ENCODE measurements around the gene ATXN1.

ATXN1 gene

DNA sequence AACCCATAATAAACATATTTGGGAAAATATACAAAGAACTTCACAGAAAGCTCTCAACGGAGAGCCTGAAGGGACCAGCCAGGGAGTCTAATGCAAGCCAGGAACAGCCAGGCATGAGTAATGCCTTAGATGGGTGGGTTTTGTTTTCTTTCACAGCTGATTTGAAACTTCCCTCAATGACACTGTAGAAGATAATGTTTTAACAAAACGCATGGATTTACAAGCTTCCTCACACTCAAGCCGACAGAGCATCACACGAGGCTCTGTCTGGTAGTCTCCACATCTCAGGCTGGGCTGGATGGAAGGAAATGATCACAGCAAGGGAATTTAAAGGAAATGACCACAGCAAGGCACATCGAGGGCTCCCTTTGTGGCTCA, 409.0 kb downstream of the ATXN1 start:
- WGBS (ENCODE audit: insufficient coverage, insufficient read length), result no CpG with 5 or more reads among the region's 5 CpGs
- DNase-seq (ENCODE audit: low read depth, low spot score), result no peak
- H3K4me1 ChIP-seq (ENCODE audit: control insufficient read depth, insufficient read depth, low read length), result no peaks in the 10 kb centered on the region

DNA sequence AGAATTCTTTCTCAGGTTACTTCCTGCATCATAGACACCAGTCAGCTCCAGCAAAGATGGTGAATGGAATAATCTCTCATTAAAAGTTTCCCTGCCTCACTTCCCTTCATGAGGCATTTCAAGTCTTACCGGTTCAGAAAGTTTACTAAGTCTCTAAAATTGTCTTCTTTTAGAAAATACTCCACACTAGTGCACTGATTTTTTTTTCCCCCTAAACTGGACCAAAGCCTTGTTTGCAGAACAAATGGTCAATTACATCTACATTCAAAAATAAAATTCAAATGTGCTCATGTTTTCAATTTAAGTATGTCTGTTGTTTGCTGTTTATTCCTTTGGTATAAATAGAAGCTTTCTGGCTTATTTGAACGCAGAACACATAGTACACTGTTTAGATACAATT, 411.7 kb downstream of the ATXN1 start:
- no peak for DNase-seq (ENCODE audit: low read depth, low spot score)
- Histone ChIP-seq H3K27ac (ENCODE audit: low read length) (no peak overlapping the region), H3K27me3 (ENCODE audit: control insufficient read depth, insufficient read depth, low read length) (no peaks in the 10 kb centered on the region), H3K4me3 (ENCODE audit: low read length) (no peak overlapping the region), H3K9me3 (ENCODE audit: control insufficient read depth, insufficient read depth, low read length) (no peaks in the 10 kb centered on the region), H3K4me1 (ENCODE audit: control insufficient read depth, insufficient read depth, low read length) (no peaks in the 10 kb centered on the region), H3K36me3 (ENCODE audit: control insufficient read depth, insufficient read depth, low read length) (no peaks in the 10 kb centered on the region)
- WGBS (ENCODE audit: insufficient coverage, insufficient read length), result no CpG with 5 or more reads among the region's 2 CpGs

More for the DNA sequence above, 409.0 kb downstream of the ATXN1 start:
- Histone ChIP-seq H3K4me3 (ENCODE audit: low read length) (no peak overlapping the region), H3K9me3 (ENCODE audit: control insufficient read depth, insufficient read depth, low read length) (no peaks in the 10 kb centered on the region), H3K36me3 (ENCODE audit: control insufficient read depth, insufficient read depth, low read length) (no peaks in the 10 kb centered on the region), H3K27ac (ENCODE audit: low read length) (no peak overlapping the region), H3K27me3 (ENCODE audit: control insufficient read depth, insufficient read depth, low read length) (no peaks in the 10 kb centered on the region)

DNA sequence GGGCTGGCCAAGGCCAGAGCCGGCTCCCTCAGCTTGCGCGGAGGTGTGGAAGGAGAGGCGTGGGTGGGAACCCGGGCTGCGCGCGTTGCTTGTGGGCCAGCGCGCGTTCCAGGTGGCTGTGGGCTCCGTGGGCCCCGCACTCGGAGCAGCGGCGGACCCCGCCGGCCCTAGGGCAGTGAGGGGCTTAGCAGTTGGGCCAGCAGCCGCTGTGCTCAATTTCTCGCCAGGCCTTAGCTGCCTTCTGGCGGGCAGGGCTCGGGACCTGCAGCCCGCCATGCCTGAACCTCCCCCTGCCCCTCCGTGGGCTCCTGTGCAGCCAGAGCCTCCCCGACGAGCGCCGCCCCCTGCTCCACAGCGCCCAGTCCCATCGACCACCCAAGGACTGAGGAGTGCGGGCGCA, 414.4 kb downstream of the ATXN1 start:
- H3K27ac ChIP-seq (ENCODE audit: low read length), result no peak overlapping the region
- no peak overlapping the region for H3K4me3 ChIP-seq (ENCODE audit: low read length)
- no CpG with 5 or more reads among the region's 32 CpGs for WGBS (ENCODE audit: insufficient coverage, insufficient read length)
- no peaks in the 10 kb centered on the region for H3K4me1 ChIP-seq (ENCODE audit: control insufficient read depth, insufficient read depth, low read length)
- H3K36me3 ChIP-seq (ENCODE audit: control insufficient read depth, insufficient read depth, low read length), result no peaks in the 10 kb centered on the region
- H3K27me3 ChIP-seq (ENCODE audit: control insufficient read depth, insufficient read depth, low read length), result no peaks in the 10 kb centered on the region
- DNase-seq (ENCODE audit: low read depth, low spot score), result no peak
- no peaks in the 10 kb centered on the region for H3K9me3 ChIP-seq (ENCODE audit: control insufficient read depth, insufficient read depth, low read length)

DNA sequence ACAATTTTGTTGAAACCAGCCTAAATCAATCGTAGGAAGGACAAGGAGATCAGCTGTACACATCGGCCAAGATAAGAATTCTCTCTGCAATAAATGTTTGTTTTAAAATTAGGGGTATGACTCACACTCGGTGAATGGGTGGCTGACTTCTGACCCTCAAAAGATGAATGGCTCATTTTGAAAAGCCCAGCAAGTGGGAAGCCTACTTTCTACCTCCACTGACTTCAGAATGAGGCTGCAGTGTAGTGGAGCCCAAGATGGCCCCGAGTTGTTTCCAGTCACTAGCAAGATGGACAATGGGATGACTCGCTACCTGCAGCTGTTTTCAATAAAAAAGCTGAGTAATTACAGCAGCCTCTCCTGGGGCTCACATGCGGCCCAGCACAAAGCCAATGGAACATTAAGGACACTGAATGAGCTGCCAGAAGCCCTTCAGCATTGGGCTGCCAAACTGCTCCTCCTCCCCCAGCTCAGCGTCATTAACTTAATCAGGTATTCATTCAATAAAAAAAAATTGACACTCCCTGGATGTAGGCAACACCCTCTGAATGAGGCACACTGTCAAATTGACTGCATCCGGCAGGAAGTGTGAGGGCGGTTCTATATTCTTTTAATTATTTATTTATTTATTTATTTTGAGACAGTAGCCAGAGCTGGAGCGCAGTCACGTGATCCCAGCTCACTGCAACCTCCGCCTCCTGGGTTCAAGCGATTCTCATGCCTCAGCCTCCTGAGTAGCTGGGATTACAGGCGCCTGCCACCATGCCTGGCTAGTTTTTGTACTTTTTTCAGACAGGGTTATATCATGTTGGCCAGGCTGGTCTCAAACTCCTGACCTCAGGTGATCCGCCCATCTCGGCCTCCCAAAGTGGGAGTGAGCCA, 415.6 kb downstream of the ATXN1 start:
- H3K9me3 ChIP-seq (ENCODE audit: control insufficient read depth, insufficient read depth, low read length), result no peaks in the 10 kb centered on the region
- no CpG with 5 or more reads among the region's 16 CpGs for WGBS (ENCODE audit: insufficient coverage, insufficient read length)
- no peaks in the 10 kb centered on the region for H3K27me3 ChIP-seq (ENCODE audit: control insufficient read depth, insufficient read depth, low read length)
- no peak for DNase-seq (ENCODE audit: low read depth, low spot score)
- no peaks in the 10 kb centered on the region for H3K4me1 ChIP-seq (ENCODE audit: control insufficient read depth, insufficient read depth, low read length)
- H3K4me3 ChIP-seq (ENCODE audit: low read length), result no peak overlapping the region
- no peaks in the 10 kb centered on the region for H3K36me3 ChIP-seq (ENCODE audit: control insufficient read depth, insufficient read depth, low read length)
- H3K27ac ChIP-seq (ENCODE audit: low read length), result no peak overlapping the region

DNA sequence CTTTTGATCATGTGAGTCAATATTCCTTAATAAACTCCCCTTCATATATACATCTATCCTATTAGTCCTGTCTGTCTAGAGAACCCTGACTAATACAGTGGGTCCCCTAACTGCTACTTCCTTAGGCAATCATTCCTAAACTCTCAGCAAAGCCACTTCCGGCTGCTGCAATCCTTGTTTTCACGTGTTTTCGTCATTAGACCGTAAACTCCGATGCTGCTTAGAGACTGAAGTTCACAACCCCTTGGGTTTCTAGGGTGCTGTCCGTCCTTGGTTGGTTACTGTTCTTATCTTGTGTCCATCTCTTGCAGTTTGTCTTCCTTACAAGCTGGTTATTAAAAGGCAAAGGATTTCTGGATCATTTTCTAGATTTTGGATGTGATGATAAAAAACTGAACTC, 416.5 kb downstream of the ATXN1 start:
- no peak for DNase-seq (ENCODE audit: low read depth, low spot score)
- no CpG with 5 or more reads among the region's 6 CpGs for WGBS (ENCODE audit: insufficient coverage, insufficient read length)
- no peaks in the 10 kb centered on the region for H3K36me3 ChIP-seq (ENCODE audit: control insufficient read depth, insufficient read depth, low read length)
- H3K27ac ChIP-seq (ENCODE audit: low read length), result no peak overlapping the region
- H3K4me1 ChIP-seq (ENCODE audit: control insufficient read depth, insufficient read depth, low read length), result no peaks in the 10 kb centered on the region
- no peaks in the 10 kb centered on the region; the same call in 1 of the 2 replicates for H3K9me3 ChIP-seq (ENCODE audit: control insufficient read depth, insufficient read depth, low read length)
- H3K27me3 ChIP-seq (ENCODE audit: control insufficient read depth, insufficient read depth, low read length), result no peaks in the 10 kb centered on the region
- no peak overlapping the region for H3K4me3 ChIP-seq (ENCODE audit: low read length)

DNA sequence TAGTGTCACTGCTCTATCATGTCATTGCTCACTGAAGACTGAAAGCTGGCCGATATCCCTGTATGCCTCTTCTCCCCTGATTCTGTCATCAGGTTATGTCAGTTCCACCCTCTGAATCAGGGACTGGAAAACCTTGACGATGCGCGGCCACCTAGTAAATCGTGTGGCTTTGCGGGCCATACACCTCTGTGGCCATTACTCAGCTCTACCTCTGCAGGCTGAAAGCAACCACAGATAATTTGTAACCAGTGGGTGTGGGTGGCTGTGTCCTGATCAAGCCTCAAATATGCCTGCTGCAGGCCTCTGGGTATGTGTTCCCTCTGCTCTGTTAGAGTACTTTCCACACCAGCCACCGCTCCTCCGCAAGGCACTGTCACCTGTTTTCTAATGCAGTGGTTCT, 417.7 kb downstream of the ATXN1 start:
- no peaks in the 10 kb centered on the region for H3K27me3 ChIP-seq (ENCODE audit: control insufficient read depth, insufficient read depth, low read length)
- no peak for DNase-seq (ENCODE audit: low read depth, low spot score)
- H3K4me1 ChIP-seq (ENCODE audit: control insufficient read depth, insufficient read depth, low read length), result no peaks in the 10 kb centered on the region
- H3K27ac ChIP-seq (ENCODE audit: low read length), result no peak overlapping the region
- no CpG with 5 or more reads among the region's 8 CpGs for WGBS (ENCODE audit: insufficient coverage, insufficient read length)
- H3K4me3 ChIP-seq (ENCODE audit: low read length), result no peak overlapping the region
- H3K36me3 ChIP-seq (ENCODE audit: control insufficient read depth, insufficient read depth, low read length), result no peaks in the 10 kb centered on the region
- H3K9me3 ChIP-seq (ENCODE audit: control insufficient read depth, insufficient read depth, low read length), result no peaks in the 10 kb centered on the region; the same call in 1 of the 2 replicates

DNA sequence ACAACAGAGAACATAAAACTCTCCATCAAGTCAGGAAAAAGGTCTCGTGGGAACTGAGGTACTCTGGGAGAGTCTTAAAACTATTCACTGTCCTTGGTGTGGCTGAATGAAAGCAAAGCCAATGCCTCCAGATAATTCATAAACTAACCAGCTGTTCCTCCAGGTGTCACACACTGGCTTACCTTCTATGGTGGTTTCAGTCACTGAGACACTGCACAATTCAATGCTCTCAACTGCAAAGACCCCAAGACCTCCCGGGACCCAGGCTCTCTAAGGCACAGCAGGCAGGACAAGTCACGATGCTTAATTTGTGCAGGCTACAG, 422.0 kb downstream of the ATXN1 start:
- no CpG with 5 or more reads among the region's 3 CpGs for WGBS (ENCODE audit: insufficient coverage, insufficient read length)
- Histone ChIP-seq H3K27ac (ENCODE audit: low read length) (no peak overlapping the region), H3K27me3 (ENCODE audit: control insufficient read depth, insufficient read depth, low read length) (no peaks in the 10 kb centered on the region), H3K4me3 (ENCODE audit: low read length) (no peak overlapping the region), H3K4me1 (ENCODE audit: control insufficient read depth, insufficient read depth, low read length) (no peaks in the 10 kb centered on the region), H3K9me3 (ENCODE audit: control insufficient read depth, insufficient read depth, low read length) (no peaks in the 10 kb centered on the region; the same call in 1 of the 2 replicates), H3K36me3 (ENCODE audit: control insufficient read depth, insufficient read depth, low read length) (no peaks in the 10 kb centered on the region)
- DNase-seq (ENCODE audit: low read depth, low spot score), result no peak

DNA sequence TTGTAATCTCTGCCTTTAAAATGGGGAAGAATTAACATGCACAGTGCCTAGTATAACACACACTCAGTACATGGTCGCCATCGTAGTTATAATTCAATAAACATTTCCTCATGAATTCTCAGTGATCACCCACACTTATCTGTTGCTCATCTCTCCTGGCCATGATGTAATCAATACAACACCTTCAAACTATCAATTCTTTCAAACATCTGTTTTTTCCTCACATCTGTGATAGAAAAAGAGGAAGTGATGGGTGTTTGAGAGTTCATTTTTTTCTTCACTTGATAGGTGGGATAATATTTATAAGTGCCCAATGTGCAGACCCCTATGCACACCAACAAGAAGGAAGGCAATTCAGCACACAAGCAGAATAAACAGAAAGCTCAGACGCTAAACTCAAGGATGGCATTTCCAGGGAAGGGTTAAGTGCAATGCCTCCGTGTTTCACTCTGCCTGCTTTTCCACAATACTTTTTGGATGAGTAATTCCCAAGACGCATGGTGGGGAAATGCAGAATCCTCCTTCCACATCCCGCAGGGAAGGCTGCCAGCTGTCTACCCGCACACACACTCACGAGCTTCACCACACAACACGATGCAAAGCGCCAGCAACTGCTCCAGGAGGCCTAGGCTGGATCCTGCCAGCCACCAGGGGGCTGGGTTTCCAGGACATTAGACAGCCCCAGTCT, 422.5 kb downstream of the ATXN1 start:
- no peak for DNase-seq (ENCODE audit: low read depth, low spot score)
- no peaks in the 10 kb centered on the region; the same call in 1 of the 2 replicates for H3K9me3 ChIP-seq (ENCODE audit: control insufficient read depth, insufficient read depth, low read length)
- H3K36me3 ChIP-seq (ENCODE audit: control insufficient read depth, insufficient read depth, low read length), result no peaks in the 10 kb centered on the region
- H3K4me1 ChIP-seq (ENCODE audit: control insufficient read depth, insufficient read depth, low read length), result no peaks in the 10 kb centered on the region
- no peaks in the 10 kb centered on the region for H3K27me3 ChIP-seq (ENCODE audit: control insufficient read depth, insufficient read depth, low read length)
- no peak overlapping the region for H3K4me3 ChIP-seq (ENCODE audit: low read length)
- no peak overlapping the region for H3K27ac ChIP-seq (ENCODE audit: low read length)
- no CpG with 5 or more reads among the region's 10 CpGs for WGBS (ENCODE audit: insufficient coverage, insufficient read length)

DNA sequence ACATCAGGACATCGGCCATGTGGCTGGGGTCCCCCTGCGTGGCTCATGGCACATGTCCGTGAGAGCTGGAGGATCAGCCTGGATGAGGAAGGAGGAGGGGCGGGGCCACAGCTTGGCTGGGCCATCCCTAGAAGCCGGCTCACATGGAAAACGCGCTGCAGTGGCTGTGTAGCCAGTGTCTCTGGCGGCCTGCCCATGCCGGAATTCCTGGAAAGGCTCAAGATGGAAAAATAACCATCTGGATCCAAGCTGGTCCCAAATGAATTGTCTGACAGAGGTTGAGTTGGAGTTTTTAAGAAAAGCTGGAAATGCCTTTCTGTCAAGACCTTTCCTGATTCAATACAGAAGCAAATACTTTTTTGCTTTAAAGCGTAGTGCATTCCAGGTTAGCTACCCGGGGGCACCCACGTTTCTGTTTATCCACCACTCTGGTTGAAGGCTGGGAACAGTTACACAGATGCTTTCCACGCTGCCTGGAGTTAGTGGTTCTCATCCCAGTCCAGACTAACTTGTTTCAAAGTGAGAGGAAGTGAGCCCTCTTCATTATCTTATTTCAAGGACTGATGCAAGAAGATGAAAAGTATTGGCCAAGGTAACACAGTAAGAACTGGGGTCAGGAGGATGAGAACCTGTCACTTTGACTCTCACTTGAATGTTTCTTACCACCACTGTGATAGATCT, 423.8 kb downstream of the ATXN1 start:
- H3K4me1 ChIP-seq (ENCODE audit: control insufficient read depth, insufficient read depth, low read length), result no peaks in the 10 kb centered on the region
- H3K27me3 ChIP-seq (ENCODE audit: control insufficient read depth, insufficient read depth, low read length), result no peaks in the 10 kb centered on the region
- H3K27ac ChIP-seq (ENCODE audit: low read length), result no peak overlapping the region
- no CpG with 5 or more reads among the region's 13 CpGs for WGBS (ENCODE audit: insufficient coverage, insufficient read length)
- H3K4me3 ChIP-seq (ENCODE audit: low read length), result no peak overlapping the region
- DNase-seq (ENCODE audit: low read depth, low spot score), result no peak
- H3K36me3 ChIP-seq (ENCODE audit: control insufficient read depth, insufficient read depth, low read length), result no peaks in the 10 kb centered on the region
- no peaks in the 10 kb centered on the region; the same call in 1 of the 2 replicates for H3K9me3 ChIP-seq (ENCODE audit: control insufficient read depth, insufficient read depth, low read length)

DNA sequence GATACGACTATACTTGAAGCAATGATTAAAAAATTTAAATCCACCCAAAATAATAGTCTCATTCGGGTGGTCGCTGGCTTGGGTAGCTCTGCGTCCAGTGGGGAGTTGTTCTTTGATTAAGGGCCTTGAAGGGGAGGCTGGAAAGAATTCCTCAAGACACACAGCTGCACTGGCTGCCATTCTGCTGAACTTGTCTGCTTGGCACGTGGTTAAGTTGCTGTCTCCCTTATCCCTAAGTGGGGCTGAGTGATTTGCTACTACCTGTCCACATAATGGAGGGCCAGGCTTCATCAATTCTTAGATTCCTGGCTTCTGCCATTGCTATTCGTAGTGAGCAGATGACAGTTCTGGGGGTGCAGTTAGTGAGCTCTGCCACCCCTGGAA, 424.4 kb downstream of the ATXN1 start:
- H3K36me3 ChIP-seq (ENCODE audit: control insufficient read depth, insufficient read depth, low read length), result no peaks in the 10 kb centered on the region
- no peaks in the 10 kb centered on the region for H3K4me1 ChIP-seq (ENCODE audit: control insufficient read depth, insufficient read depth, low read length)
- H3K9me3 ChIP-seq (ENCODE audit: control insufficient read depth, insufficient read depth, low read length), result no peaks in the 10 kb centered on the region; the same call in 1 of the 2 replicates
- H3K4me3 ChIP-seq (ENCODE audit: low read length), result no peak overlapping the region
- H3K27ac ChIP-seq (ENCODE audit: low read length), result no peak overlapping the region
- no peak for DNase-seq (ENCODE audit: low read depth, low spot score)
- no CpG with 5 or more reads among the region's 6 CpGs for WGBS (ENCODE audit: insufficient coverage, insufficient read length)
- no peaks in the 10 kb centered on the region for H3K27me3 ChIP-seq (ENCODE audit: control insufficient read depth, insufficient read depth, low read length)
